Fibroblast of skin of left biceps (primary cell): ENCODE measurements around the gene ABLIM2.

ENCODE experiments used
- DNase-seq, 2 experiments: peaks; one replicate each; pipeline ENCODE4 v3.0.0-alpha.2; 2013; ENCODE audit warnings: low read depth in 2 of 2

The ABLIM2 gene

DNA sequence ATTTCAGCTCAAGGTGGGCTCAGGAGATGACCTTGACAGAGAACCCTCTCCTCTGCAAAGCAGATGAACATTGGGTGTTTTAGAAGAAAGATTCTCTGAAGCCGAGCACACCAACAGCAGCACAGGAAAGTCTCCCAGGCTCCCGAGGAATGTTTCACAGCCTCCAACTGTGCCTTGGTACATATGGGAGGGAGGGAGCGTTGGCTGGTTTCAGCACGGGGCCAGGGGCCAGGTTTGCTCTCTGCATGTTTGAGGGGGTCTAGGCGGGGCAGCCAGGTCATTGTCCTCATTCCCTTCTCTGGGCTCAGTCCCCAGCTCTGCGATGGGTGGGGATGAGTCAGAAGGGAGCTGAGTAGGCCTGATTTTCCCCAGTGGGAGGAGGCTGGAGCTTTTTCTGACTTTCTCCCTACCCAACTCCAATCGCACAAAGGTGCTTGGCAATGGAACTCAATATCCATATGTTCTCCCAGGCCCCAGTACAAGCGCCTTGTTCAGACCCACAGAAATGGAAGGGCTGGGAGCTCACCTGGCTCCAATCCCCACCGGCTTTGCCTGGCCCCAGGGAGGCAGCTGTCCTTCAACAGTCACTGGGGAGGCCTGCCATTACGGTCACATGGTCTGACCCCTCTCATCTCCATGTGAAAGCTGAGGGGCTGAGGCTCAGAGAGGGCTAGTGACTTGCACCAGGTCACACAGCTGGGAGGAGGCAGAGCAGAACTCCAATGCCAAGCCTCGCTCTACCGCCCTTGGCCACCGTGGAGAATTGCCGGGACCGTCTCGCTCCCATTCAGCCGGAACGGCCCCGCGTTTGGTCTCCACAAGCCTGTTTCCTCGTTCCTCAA is 110.6 kb downstream of the ABLIM2 start:
- DNase-seq = no peak

GRCh38 chr4:8046925-8047541 is 111.6 kb downstream of the ABLIM2 start:
- DNase-seq = no peak

GRCh38 chr4:8045909-8046308 is 112.7 kb downstream of the ABLIM2 start:
- DNase-seq = no peak

GRCh38 chr4:8044699-8045098 is 113.9 kb downstream of the ABLIM2 start:
- no peak for DNase-seq

GRCh38 chr4:8044244-8044643 is 114.4 kb downstream of the ABLIM2 start:
- DNase-seq = no peak

DNA sequence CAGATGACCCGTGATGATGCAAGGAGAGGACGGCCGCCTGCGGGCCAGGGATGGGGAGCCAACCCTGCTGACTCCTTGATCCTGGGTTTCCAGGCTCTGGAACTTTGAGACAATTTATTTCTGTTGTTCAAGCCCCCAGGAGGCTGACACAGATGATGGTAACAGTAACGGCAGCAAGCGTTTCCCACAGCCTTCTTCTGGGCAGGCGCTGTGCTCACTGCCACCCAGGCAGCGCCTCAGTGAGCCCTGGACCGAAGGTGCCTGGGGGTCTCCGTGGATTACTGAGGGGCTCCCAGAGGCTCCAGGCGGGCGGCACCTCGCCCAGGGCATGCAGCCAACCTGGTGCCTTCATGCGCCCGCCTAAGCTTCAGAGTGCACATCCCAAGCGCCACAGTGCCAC is 115.0 kb downstream of the ABLIM2 start:
- DNase-seq = no peak

- DNase-seq = no peak
Observed at GRCh38 chr4:8041868-8042267, 116.7 kb downstream of the ABLIM2 start.

DNA sequence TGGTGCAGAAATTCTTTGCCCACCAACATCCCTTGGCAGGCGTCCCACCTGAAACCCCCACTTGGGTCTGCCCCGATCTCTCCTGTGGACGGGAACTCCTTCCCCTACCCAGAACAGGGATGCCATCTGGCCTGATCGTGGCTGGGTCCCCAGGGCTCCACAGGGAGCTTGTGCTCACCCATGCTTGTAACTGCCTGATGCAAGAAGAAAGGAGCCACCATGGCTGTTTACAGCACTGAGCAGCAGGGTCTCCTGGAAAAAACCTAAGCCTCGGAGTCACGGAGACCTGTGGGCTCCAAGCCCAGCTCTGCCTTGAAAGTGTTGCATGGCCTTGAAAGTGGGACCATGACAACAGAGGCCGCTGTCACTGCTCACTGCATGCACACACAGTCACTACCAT is 117.4 kb downstream of the ABLIM2 start:
- no peak for DNase-seq

DNA sequence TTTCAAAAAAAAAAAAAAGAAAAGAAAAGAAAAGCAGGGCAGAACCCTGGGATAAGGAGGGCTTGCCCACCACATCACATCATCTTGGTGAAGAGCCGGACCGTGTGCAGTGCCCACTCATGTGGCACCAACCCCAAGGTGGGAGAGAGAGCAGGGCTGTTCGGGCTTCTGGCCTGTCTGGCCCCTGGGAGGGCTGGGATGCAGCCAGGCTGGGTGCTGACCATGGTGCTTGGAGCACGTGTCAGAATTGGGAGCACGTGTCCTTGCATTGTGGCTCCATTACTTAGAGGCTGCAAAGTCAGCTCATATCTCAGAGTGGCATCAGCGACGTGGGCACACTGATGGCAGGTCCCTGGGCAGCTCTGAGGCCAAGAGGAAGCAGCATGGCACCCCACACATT is 118.0 kb downstream of the ABLIM2 start:
- no peak for DNase-seq

DNA sequence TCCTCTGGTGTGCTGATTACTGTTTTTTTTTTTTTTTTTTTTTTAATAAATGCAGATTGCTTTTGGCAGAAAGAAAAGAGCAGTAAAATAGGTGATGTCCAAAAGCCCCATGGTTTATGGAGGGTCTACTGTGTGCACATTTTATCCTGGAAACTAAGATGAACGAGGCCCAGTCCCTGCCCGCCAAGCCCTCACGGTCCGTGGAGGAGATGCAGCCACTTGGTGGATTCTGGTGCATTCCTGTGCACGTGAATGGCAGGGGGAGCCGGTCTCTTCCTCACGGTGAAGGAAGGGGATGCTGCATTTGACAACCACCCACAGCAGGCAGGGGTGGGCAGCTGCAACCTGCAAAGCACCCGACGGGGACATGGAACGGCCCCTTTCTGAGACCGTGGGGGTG is 118.8 kb downstream of the ABLIM2 start:
- DNase-seq = no peak

GRCh38 chr4:8039290-8039689 is 119.3 kb downstream of the ABLIM2 start:
- no peak for DNase-seq

GRCh38 chr4:8038719-8039251 is 119.8 kb downstream of the ABLIM2 start:
- DNase-seq = no peak

- no peak for DNase-seq
Observed at GRCh38 chr4:8038083-8038482, 120.5 kb downstream of the ABLIM2 start.

GRCh38 chr4:8037150-8037769 is 121.4 kb downstream of the ABLIM2 start:
- DNase-seq = no peak

DNA sequence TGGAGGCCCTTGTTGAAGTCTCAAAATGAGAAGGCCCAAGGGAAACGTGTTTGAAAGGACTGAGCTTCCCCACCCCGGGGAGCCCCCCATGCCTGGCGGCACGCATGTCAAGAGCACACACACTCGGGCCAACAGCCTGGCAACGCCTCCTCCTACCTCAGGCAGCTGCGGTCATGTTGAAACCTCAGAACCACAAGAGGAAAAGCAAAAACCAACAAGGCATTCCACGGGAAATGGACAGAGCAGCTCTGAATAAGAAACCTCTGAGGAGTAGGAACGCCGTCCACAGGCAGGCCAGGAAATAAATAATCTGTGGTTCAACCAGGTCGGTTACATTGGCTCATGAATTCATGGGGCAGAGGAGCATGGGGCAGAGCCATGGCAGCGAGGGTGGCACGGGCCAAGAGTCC is 123.2 kb downstream of the ABLIM2 start:
- no peak for DNase-seq

DNA sequence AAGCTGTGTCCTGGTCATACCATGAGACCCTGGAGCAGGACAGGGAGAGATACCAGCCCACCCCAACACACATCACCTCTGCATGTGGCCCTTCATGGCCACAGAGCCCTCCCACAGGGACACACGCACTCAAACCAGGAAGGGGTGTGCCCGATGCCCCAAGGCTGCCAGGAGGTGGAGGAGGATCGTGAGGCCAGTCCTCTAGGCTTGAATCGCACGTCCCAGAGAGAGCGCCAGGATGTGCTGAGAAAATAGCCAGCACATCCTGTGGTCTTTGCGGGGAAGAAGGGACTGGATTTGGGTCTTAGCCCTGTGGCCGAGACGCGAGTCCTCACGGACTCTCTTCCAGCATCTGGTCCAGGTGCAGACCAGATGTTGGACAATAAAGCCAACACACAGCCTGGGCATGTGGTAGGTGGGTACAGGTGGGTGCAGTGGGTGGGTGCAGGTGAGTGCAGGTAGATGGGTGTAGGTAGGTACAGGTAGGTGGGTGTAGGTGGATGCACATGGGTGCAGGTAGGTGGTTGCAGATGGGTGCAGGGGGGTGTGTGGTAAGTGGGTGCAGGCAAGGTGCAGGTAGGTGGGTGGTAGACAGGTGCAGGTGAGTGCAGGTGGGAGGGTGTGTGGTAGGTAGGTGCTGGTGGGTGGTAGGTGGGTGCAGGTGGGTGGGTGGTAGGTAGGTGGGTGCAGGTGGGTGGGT is 124.6 kb downstream of the ABLIM2 start:
- DNase-seq = no peak

DNA sequence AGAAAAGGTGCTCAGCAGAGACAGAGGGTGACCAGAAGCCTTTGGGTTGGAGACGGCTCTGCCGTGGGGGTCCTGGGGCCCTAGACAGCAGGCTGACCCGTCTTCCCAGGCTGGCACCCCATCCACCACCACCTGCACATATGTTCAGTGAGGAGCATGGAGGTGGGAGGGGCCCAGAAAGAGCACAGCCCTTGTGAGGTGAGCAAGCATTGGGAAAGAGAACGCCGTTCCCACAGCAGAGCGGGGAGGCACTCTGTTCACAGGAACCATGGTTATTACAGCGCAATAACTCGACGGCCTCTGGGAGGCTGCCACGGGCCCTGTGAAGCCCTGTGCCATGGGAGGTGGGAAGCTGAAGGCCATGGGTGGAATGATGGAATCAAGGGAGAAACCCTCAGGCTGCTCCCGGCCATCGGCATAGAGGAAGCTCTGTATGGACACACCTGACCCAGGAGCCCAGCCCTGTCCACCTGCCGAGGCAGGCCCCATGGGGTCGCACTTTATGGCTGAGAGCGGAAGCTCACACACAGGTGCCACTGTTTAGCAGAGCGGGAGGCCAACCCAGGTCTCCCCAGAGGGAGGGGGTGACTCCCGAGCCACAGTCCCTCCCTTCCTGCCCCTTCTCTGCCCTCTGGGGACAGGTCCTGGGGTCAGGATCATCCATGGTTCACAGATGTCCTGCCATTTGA is 125.4 kb downstream of the ABLIM2 start:
- no peak for DNase-seq

GRCh38 chr4:8032381-8032780 is 126.2 kb downstream of the ABLIM2 start:
- no peak for DNase-seq

DNA sequence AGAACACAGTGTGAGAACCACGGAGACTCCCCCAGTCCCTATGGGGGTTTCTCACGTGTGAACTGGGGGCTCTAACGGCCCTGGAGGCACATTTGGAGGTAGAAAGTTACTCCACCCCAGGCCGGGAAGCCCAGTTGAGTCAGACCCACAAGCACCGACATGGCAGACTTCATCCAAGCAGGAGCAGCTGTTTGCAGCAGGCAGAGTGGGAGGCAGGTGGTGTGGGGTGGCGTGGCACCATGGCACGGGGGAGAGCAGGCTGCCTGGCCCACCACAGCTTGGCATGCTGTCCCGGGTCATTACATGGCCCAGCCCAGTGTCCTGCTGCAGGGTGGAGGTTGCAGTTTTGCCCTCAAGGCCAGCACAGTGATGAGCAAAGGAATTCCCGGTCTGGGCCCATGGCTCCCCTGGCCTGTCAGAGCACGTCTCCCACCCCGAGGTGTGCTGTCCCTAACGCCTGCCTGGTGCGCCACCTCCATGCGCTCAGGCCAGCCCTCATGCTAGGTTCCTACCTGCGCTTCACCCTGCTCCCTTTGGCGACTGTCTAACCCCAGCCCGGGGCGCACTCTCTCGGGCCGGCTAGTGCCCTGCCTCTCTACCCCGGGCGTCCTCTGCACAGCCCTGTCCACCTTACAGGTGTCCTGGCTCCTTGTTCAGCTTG is 128.4 kb downstream of the ABLIM2 start:
- no peak for DNase-seq

DNA sequence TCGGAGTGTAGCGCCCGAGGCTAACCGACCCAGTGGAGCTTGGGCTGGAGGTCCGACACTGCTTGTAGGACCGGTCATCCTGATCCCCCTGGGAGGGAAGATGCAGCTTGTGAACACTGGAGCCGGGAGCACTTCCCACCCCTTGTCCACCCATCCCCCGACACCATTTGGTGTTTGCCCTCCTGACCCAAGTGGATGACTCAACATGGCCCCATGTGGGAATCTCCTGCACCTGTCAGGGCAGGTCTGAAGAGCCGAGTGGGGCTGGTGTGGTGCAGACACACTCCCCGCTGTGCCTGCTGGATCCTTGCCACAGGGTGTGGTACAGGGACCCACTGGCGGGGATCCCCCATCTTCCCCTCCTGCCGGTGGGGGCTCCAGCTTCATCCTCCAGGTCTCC is 128.9 kb downstream of the ABLIM2 start:
- no peak for DNase-seq
